GF-D8 (cell line): ENCODE results near the gene SMG9.

Experiments used
- DNase-seq: peaks from one replicate; lab custom pipeline; 2025; lab: John Stamatoyannopoulos, UW

Gene SMG9, protein sequence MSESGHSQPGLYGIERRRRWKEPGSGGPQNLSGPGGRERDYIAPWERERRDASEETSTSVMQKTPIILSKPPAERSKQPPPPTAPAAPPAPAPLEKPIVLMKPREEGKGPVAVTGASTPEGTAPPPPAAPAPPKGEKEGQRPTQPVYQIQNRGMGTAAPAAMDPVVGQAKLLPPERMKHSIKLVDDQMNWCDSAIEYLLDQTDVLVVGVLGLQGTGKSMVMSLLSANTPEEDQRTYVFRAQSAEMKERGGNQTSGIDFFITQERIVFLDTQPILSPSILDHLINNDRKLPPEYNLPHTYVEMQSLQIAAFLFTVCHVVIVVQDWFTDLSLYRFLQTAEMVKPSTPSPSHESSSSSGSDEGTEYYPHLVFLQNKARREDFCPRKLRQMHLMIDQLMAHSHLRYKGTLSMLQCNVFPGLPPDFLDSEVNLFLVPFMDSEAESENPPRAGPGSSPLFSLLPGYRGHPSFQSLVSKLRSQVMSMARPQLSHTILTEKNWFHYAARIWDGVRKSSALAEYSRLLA

DNA sequence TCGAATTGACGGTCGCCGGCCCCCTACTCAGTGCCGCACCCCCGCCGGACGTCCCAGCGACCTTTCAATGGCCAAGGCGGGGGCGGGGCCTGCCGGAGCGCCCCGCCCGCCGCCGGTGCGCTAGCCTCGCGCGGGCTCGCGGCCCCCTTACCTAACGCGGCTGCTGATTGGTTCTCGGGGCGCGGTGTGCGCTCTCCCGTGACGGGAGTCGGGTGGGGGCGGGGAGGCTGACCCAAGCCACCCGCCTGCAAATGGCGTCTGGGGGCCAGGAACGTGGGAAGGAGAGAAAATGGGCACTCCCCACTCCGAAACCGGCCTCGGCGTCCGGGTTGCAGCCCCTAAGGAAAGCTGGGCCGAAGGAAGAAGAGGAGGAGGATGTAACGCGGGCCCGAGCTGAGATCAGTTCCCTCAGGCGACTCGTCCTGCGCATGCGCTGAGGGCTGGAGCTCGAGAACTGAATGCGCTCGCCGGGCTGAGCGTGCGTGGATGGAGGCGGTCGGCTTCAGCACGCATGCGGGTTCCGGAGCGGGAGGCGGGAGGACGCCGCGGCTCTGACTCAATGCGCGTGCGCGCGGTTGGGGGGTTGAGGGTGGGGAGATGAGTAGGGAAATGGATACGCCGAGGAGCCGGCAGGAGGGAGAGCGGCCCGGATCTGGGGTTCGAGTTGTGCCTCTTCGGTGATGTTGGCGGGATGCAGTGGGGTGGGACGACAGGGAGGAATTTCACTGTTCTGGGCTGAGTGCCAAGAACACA lies at the start of gene SMG9:
TSS of gene SMG9 (minus strand) at position 460 of the 753 bp plus-strand sequence. CDS start 4,221 bp downstream, outside the sequence.
- peak; percentile 87 for DNase-seq

DNA sequence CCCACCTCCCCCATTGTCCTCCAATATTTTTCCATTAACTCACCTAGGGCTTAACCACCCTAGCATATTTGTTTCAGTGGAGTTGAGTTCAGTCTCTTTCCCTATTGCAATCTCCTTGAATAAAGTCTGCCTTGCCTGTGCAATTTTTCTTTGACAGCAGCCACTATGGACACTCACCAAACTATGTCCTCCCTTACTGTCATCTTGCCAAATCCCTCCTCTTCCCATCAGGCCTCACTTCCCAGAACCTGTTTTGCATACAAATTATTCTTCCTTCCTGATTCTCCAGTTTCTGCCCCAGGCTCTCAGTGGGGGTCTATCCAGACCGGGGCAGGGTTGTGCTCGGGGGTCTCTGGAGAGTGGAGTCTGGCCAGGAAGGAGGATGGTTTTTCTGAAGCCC lies 49.7 kb upstream of the SMG9 start:
- DNase-seq, result no peak

DNA sequence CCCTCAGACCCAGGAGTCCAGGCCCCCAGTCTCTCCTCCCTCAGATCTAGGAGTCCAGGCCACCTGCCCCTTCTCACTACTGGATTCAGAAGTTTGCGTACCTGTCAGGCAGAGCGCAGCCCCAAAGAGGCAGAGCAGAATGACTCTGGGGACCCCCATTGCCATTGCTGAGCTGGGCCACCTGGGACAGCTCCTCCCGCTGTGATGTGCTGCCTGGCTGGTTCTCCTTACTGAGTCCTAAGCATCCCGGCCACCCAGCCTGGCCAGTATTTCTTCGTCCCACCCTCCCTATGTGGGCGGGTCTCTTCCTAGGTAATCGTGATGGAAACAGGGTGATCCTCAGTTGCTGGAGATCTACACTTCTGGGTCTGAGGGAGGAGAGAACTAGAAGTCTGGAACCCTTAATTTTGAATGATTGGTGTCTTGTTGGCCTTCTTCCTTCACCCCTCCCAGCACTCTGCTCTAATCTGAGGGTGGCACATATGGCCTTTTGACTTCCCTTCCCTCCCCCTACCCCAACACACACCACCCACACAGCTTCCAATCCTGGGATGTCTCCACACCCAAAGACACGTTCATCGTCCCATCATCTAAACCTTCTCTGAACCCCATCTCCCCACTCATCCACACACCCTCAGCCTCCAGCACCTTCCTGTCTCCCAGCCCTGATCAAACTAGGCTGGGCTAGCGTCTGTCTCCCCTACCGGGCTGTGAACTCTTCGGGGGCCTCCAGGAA lies 47.6 kb upstream of the SMG9 start, which contains the start of gene LYPD5:
TSS of gene LYPD5 (minus strand) at position 232 of the 736 bp plus-strand sequence. CDS start at position 165, 67 bp downstream.
- DNase-seq, result no peak

DNA sequence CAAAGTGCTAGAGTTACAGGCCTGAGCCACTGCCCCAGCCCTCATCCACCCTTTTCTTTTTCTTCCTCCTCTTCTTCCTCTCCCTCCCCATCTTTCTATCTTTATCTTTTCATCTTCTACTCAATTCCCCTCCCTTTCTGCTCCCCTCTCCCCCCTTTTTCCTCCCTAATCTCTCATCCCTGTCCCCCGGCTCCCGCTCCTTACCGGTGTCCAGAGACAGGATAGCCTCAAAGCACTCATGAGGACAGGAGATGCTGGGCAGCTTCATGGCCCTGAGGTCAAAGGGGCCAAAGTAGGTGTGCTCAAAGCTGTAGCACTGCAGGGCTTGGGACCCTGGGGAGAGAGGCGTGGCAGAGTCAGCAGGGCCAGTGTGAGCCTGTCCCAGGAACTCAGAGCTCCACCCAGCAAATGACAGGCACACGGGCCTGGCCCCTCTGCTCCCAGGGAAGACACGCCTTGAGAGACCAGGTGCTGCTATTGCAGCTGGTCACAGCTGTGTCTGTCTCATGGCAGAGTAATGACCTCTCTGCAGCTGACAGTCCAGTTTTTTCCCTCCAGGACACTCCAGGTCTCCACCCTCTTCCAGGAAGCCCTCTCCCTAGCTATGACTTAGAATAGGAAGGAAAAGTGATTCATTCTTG lies 44.9 kb upstream of the SMG9 start:
- DNase-seq, result no peak

DNA sequence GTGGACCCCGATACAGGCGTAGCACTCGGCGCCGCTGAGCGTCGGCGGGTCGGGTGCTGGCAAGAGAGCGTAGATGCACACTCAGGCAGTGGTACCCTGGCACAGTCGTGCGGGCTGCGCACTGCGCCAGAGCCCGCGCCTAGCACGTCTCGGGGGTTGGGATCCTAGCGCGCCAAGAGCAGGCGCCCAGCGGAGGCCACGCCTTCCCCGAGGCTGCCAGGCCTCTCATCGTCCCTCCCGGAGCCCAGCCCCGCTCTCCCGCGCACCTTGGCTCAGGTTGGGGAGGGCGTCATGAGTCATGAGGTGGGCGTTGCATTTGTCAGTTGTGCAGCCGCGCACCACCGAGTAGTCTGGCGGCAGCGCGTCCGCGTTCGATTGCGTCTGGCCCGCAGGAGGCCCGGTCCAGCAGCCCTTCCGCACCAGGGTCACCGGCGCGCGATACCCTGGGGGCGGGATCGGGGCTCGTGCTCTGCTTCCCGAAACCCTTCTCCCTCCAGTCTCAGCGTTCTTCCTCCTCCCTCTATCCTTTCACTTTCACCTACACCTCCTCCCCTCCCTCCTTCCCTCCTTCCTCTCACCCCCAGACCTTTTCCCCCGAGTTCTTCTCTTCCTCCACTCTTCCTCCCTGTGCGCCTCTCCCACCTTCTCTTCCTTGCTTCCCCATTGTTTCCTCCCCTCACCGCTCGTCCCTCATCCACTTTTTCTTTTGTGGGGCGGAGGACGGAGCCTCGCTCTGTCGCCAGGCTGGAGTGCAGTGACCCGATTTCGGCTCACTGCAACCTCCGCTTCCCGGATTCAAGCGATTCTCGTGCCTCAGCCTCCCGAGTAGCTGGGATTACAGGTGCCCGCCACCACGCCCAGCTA lies 44.0 kb upstream of the SMG9 start:
- DNase-seq, result no peak

DNA sequence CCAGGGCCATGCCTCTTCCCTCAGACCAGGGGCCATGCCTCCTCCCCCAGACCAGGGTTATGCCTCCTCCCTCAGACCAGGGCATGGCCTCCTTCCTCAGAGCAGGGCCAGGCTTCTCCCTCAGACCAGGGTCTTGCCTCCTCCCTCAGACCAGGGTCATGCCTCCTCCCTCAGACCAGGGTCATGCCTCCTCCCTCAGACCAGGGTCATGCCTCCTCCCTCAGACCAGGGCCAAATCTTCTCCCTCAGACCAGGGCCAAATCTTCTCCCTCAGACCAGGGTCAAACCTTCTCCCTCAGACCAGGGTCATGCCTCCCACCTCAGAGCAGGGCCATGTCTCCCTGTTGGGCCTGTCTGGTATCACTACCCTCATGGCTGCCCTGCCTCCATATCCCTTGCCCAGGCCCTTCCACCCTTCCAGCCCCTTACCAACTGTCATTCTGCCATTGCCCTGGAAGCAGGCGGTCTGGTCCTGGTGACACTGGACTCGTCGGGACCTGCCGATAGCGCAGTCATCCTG lies 43.3 kb upstream of the SMG9 start:
- DNase-seq, result no peak

DNA sequence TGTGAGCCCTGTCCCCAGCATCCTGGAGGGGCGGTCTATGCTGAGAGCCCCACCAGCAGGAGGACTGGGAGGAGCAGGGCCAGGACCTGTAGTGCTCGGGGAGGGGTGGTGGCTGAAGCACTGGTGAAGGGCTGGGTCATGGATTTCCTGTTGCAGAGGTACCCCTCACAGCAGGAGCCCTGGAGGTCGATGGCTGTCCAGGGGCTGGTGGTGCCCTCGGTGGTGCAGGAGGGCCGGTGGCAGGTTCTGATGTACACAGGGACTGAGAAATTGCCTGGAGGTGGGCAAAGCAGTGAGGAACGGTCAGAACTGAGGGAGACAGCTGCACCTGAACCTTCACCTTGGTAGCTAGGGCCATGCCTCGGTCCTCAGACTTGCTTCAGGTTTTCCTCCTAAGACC lies 42.8 kb upstream of the SMG9 start:
- no peak for DNase-seq

DNA sequence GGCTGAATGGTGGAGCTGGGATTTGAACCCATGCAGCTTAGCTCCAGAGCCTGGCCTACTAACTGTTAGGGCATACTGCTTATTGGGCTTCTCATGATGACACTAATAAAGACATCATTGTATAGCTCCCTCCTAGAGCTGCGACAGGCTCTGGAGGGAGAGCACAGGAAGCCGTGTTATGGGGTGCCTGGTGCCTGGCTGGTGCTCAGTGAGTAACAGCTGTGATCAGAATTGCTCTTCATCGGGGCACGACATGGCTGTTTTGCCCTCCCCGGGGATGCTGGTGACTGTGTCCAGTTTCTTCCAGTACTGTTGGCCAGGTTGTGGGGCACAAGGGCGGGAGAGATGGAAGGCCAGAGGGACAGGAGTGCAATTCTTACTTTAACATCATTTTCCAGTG lies 42.4 kb upstream of the SMG9 start:
- no peak for DNase-seq

DNA sequence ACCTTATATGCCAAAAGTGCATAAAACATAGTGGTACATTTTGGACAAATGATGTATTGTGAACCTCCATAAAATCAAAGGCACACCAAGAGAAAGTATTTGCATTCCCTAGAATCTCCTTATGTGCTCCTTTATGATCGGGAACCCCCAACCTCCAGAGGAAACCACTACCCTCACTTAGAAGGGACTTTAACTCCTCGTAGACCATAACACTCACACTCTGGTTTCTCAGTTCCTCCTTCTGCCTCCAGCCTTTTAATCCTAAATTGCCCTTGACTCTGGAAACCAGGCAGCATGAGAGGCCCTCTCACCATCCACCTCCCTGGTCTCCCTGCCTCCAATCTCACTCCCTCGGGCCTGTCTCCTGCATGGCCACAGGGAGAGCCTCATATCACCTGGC lies 35.8 kb upstream of the SMG9 start:
- no peak for DNase-seq

DNA sequence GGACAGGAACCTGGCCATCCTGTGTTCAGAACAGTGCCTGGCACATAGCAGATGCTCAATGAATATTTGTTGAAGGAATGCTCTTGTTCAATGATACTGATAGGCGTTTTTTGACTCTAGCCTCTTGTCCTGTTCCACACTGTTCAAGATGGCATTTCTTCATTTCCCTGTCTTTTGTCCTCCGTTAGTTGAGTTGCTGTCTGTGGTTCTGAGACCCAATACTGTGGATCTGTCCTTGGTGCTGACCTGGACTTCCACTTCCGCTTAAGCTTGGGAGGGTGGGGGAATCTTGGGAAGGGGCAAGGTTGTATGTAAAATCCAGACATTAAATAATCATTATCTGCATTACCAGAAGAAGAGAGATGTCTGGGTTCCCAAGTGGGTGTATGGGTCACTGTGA lies 34.3 kb upstream of the SMG9 start:
- no peak for DNase-seq

DNA sequence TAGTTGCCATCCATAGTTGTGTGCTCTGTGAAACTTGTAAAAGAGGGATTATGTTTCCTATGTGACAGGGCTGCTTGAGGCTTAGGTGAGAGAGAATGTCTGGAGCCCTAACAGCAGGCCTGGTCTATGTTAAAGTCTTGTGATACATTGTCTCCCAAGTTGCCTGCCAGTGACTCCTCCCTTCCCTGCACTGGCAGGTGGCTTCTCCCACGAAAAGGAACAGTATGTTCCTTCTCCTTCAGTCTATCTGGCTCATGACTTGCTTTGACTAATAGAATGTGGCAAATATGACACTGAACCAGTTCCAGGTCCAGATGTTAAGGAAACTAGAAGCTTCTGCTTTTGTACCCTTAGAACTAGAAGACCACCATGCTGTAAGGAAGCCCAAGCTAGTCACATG lies 31.9 kb upstream of the SMG9 start:
- no peak for DNase-seq

DNA sequence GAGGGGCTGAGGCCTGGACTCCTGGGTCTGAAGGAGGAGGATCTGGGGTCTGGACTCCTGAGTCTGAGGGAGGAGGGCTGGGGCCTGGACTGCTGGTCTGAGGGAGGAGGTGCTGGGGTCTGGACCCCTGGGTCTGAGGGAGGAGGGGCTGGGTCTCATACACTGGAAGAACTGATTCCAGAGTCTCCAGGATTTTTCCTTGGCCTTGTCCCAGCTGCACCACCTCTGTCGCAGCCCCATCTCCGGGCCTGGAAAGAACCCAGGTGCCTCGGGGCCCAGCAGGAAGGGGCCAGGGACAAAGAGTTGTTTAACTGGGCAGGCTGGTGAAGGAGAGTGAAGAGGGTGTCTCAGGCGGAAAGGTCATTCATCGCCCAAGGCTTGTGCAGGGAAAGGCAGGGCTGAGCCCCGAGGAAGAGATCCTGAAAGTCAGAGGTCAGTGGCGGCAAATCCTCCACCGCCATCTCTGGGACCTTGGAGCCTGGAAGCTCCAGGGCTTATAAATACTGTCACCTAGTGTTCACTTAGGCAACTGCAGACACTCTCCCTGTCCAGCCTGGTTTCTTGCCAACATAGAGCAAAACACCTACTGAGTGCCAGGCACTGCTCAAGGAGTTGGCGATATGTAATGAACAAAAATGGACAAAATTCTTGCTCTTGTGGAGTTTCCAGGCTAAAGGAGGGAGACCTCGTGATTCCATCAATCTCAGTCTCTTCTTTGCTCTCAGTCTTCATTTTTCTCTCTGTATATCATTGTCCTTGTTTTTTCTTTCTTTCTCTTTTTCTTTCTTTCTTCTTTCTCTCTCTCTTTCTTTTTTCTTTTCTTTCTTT lies 30.4 kb upstream of the SMG9 start:
- DNase-seq, result peak; percentile 42

DNA sequence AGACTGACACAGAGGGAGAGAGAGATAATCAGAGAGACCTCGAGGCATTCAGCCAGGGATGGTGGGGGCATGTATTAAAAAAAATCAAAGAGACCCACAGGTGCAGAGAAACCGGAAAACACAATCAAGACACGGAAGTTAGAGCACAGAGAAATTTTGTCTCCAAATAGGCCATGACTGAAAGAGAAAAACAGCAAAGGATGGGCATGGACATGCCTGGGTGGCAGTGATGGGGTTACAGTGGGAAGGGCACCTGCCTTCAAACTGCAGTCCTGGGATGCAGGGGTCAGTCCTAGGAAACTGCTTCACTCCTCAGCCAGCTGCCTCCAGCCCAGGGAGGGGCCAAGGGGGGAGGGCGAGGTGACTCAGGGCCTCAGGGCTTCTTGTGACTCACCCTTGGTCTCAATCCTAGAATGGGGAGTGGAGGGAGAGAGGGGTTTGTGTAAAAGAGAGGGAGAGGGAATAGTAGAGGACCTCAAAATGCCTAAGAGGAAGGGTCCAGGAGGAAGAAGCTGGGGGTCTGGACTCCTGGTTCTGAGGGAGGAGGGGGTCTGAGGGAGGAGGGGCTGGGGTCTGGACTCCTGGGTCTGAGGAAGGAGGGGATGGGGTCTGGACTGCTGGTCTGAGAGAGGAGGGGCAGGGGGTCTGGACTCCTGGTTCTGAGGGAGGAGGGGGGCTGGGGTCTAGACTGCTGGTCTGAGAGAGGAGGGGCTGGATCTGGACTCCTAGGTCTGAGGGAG lies 29.6 kb upstream of the SMG9 start:
- peak; percentile 1 for DNase-seq

DNA sequence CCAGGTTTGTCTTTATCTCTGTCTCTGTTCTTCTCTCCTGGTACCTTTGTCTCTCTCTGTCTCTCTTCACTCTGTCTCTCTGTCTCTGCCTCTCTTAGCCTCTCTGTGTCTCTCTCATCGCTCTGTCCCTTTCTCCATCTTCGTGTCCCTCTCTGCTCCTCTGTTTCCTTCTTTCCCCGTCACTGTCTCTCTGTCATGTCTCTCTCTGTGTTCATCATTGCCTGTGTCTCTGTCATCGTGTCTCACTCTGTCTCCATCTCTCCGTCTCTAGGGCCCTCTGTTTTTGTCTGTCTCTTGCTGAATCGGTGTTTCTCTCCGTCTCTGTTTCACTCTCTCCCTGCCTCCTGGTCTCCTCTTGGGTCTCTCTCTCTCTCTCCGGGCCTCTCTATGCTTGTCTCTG lies 28.9 kb upstream of the SMG9 start:
- no peak for DNase-seq

DNA sequence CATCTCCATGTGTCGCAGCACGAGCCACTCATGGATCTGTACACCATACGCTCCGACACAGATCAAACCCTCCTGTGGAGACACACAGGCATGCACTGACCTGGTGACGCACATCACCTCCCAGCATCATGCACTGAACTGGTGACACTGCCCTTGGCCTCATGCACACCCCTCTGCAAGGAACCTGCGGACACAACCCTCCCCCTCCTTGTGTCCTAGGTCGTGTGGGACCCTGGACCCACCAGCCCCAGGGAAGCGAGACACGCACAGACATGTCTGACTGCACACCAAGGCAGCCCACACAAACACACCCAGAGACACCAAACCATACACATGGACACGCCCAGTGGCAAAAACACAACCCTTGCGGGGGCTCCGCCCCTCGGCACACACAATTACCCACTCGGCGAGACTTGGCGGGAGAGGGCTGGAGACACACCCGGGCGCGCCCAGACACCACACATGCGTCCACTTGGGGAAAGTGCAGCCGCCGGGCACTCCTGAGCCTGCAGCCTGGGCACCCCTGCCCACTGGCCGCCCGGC lies 28.0 kb upstream of the SMG9 start:
- no peak for DNase-seq

DNA sequence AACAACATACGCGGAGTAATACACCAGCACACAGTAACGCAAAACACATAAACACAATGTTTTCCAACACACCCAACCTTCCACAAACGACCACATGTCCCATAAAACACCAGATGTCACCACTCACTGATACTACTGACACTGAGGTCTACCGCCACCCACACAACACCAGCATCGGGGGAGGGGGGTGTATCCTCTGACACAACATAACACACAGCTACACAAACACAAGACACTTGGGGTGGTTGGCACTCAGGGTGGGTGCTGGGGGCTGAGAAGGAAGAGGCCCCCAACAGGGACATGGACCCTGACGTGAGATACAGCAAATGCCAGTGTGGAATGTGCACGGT lies 27.5 kb upstream of the SMG9 start:
- no peak for DNase-seq

DNA sequence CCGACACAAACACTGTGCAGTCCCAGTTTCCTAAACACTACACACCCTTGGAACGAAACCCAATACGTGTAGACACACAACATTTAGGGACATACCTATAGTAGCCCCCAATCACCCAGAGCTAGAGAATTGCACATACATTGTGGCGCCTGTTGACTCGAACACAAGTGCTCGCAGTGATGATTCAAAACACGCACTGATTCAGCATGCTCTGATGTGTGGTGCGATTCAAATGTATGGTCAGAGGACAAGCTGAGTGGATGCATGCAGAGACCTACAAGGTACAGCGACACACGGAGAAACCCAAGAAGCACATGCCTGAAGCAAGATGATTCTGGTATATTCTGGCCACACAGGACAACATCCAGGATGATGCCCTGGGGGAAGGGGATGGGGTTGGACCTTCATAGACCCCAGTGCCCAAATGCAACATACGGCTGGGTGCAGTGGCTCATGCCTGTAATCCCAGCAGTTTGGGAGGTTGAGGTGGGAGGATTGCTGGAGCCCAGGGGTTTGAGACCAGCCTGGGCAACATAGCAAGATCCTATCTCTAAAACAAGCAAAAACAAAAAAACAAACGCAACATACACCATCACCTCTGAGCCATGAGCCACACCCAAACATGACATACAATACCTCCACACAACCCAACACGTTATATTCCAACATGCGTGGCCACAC lies 27.0 kb upstream of the SMG9 start:
- no peak for DNase-seq
